ENCODE data around the gene GFPT1. TPM values are rescaled to one million over a fixed set of nuclear protein-coding genes. Genes with fewer than 3 reads are reported as not detected.

Gene GFPT1
- total RNA-seq, 1 donor from 2014 or later: 74.3 TPM

DNA sequence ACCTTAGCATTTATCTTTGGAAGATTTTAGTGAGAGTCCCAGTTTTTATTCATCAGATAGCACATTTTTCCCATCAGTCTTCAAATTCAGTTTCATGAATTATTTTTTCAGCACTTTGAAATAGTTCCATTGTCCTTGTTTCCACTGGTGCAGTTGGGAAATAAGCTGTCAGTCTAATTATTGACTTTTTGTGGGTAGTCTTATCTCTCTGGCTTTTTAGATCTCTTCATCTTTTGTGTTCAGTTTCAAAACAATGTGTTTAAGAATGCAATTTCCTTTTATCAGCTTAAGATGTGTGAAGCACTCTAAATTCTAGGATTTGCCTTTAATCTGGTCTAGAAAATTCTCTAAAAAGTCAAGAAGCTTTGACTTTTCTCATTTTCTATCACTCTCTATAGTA lies 70.5 kb downstream of the GFPT1 start:
- DNase-seq (ENCODE audit: low read depth): no peak

DNA sequence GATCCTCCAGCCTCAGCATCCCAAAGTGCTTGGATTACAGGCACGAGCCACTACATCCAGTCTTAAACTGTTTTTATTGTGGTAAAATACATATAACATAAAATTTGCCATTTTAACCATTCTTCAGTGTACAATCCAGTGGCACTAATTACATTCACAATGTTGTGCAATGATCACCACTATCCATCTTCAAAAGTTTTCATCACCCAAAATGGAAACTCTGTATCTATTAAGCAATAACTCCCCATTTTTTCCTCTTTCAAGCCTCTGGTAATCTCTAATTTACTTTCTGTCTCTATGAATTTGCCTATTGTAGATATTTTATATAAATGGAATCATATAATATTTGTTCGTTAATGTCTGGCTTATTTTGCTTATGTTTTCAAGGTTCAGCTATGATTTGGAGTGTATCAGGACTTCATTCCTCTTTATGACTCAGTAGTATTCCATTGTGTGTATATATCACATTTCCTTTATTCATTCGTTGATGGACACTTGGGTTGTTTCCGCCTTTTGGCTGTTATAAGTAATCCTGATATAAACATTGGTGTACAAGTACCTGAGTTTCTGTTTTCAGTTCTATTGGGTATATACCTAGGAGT lies 71.8 kb downstream of the GFPT1 start:
- no peak for DNase-seq (ENCODE audit: low read depth)

DNA sequence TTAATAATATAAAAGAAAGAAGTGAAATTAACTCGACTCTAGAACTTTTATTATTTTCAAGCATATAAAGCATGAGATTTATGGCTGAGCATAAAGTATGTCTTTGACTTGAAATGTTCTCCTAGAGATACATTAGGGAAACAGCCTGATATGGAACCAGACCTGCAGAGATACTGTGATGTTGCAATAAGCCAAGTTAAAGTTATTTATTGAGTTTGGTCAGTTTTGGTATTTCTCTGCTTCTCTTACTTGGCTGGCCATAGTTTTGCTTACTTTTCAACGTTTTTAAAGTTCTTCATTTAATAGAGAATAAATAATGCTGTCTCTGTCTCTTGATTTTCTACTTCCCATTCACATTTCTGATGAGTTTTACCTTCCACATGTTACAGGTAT lies 76.0 kb downstream of the GFPT1 start:
- DNase-seq (ENCODE audit: low read depth): no peak

DNA sequence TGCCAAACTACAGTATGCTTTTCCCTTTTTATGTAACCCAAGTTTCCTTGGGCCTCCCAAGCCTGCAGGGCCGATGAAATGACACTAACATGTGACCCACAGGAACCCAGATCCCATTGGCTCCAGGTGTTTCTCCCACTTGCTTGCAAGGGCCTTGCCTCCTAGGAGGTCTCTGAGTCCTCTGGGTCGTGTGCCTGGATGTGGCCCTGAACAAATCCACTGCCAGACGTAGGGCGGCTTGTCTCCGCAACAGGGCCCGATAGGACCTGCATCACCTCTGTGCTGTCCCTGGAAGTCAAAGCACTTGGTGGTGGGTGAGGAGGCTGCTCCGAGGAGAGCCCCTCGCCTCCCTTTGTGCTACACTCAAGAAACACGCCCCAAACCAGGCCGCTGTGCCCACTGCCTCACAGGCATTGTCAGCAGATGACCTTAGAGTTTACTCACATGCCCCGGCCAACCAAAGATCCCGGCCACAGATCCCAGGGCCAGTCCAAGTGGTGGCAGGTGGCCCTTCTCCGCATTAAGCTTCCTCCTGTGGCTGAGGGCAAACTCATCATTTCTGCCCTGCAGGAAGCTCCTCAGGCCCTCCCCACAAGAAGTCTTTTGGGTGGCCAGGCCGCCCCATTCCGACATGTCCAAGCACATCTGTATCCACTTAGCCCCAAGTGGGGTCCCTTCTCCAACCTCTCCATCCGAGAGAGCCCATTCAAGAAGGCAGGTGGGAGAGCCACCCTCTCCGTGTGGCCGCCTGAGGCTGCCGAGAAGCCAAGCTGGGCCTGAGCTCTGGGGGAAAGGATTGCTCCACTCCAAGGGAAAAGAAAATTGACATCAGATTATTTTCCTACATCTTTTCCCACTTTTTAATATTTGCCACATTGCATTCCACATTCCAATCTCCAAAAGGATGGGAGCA lies 76.7 kb downstream of the GFPT1 start:
- DNase-seq (ENCODE audit: low read depth): no peak

- no peak for DNase-seq (ENCODE audit: low read depth)
These were observed 77.5 kb downstream of the GFPT1 start for GRCh38 chr2:69309351-69310110.

DNA sequence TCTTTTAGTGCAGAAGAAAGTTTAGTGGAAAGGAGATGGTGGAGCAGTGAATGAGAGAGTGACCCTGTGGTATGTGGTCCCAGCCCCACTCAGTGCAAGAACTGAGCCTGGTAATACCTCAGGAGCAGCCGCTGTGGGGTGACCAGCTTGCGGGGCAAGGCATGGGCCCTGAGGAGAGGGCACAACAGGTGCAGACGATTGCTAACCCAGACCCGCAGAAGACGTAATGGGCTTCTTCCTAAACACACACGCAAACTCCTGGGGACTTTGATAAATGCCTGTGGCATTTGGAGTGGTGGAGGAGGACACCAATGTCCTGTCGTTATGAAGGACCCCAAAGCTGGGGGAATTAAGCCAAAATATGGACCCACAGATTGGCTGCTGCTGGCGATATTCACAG lies 78.7 kb downstream of the GFPT1 start:
- DNase-seq (ENCODE audit: low read depth): no peak

- DNase-seq (ENCODE audit: low read depth): no peak
These were observed 79.4 kb downstream of the GFPT1 start for GRCh38 chr2:69307579-69308064.

GRCh38 chr2:69306822-69307578 lies 80.0 kb downstream of the GFPT1 start:
- DNase-seq (ENCODE audit: low read depth): peak; percentile 17

- no peak for DNase-seq (ENCODE audit: low read depth)
These were observed 80.6 kb downstream of the GFPT1 start for GRCh38 chr2:69306393-69306821.

- DNase-seq (ENCODE audit: low read depth): no peak
These were observed 81.2 kb downstream of the GFPT1 start for GRCh38 chr2:69305712-69306392.

GRCh38 chr2:69305166-69305565 lies 81.9 kb downstream of the GFPT1 start:
- DNase-seq (ENCODE audit: low read depth): no peak

DNA sequence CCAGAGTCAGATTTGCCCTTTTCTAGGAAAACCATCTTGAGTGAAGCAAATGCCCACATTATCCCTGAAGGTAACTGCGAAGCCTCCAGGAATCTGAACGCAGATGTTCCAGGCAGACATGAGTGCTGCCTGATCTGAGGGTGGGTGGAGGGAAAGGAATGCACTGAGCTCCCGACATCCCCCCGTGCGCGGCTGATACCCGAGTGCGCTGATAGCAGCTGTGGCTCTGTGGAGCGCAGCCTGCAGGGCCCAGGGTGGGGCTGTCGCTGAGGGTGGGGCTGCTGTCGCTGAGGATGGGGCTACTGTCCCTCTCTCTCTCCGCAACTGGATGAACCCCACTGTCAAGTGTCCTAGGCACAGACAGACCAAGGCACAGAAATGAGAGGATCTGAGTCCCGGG lies 82.4 kb downstream of the GFPT1 start:
- no peak for DNase-seq (ENCODE audit: low read depth)

DNA sequence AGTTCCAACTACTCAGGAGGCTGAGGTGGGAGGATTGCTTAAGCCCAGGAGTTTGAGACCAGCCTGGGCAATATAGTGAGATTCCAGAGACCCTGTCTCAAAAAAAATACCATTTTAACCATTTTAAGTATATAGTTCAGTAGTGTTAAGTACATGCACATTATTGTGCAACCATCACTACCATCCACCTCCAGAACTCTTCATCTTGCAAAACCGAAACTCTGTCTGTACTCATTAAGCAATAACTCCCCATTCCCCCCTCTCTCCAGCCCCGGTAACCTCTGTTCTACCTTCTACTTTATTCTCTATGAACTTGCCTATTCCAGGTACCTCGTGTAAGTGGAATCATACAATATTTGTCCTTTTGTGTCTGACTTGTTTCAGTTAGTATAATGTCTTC lies 86.4 kb downstream of the GFPT1 start:
- DNase-seq (ENCODE audit: low read depth): no peak

DNA sequence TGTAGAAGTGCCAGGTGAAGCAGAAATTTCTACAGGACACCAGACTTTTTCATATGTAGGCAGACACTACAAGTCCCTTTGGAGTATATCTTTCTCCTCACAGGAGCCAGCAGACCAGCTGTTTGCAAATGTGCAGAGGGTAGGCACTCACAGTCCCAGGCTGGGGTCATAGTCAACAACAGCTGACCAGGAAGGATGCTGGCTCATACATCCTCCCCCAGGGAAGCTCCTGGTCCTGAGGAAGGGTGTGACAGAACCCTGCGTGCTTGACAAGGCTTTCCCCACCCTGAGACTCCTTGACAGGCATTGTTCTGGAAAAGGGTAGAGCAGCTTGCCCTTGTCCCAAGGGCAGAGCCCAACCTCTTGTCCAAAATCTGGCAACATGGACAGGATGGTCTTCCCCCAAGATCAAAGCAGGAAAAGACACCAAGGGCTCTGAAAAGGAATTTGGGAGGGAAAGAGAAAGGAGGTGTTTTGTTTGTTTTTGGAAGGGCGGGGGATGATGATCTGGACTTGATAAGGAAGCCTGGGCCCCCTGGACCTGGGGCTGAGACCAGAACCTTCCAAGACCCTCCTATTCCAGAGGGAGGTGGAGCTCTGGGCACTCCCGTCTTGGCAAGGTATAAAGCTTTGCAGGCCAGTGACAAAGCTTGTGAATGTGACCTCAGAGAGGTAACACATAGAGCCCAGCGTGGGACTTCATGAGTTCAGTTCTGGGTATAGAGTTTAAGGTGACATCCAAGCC lies 87.1 kb downstream of the GFPT1 start:
- no peak for DNase-seq (ENCODE audit: low read depth)

- no peak for DNase-seq (ENCODE audit: low read depth)
These were observed 88.2 kb downstream of the GFPT1 start for GRCh38 chr2:69298862-69299261.

DNA sequence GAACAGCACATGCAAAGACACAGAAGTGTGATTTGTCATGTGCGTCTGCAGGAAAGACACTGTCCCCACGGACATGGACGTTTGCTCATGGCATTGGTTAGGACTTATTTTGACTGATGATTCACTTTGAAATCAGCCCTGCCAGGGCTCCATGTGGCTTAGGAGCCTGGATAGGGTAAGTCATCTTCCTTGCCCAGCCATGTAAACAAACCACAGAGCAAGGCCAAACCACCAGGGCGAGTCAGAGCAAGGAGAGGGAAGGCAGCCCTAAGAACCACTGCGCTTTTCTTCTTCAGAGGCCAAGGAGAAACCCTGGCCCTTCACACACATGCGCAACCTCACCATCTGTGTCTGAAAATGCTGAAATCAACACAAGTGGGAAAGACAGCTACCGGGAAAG lies 88.8 kb downstream of the GFPT1 start:
- DNase-seq (ENCODE audit: low read depth): peak; percentile 91

- DNase-seq (ENCODE audit: low read depth): no peak
These were observed 89.8 kb downstream of the GFPT1 start for GRCh38 chr2:69297216-69297615.

DNA sequence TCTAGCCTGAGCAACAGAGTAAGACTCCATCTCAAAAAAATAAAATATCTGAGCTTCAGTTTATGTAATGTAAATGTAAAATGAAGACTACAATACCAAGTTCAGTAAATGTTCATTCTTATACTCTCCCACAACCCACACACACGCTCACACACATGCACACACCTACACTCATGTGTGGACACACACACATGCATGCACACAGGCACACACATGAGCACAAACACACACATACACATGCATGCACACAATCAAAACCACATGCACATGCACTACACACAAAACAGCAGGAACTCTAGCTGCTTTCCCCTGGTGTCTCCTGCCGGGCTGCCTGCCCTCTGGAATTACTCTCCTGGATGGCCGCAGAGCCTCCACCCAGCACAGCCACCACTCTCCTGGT lies 90.6 kb downstream of the GFPT1 start:
- DNase-seq (ENCODE audit: low read depth): no peak

- no peak for DNase-seq (ENCODE audit: low read depth)
These were observed 94.8 kb downstream of the GFPT1 start for GRCh38 chr2:69292256-69292655.

DNA sequence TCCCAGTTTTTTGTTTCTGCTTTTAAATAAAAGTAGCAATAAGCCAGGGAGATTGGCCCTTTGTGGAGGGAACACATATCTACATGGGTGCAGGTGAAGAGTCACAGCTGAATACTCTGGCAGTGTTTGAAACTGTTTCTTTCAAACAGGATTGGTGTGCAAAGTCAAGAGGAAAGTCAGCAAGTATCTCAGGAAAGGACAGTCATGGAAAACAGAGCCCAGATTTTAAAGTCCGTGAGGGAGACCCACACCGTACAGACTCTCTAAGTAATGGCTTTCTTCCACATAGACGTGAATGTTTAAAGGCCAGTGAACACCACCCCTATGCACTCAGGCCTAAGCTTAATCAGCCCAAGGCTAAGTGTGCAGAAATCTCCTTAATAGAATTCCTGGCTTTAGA lies 95.3 kb downstream of the GFPT1 start:
- DNase-seq (ENCODE audit: low read depth): no peak

All from renal cortical epithelial cell (primary cell).